Thoracic aorta (tissue), 2 donors: Measurements from ENCODE around the gene IGFLR1. TPM values are rescaled to one million over a fixed set of nuclear protein-coding genes. Genes with fewer than 3 reads are reported as not detected.

Source experiments
- ATAC-seq: fragments of 150-250 bp; one replicate; pipeline ENCODE4 v1.8.0; 2017; ENCODE audit warnings: low read depth; ENCODE audit not compliant: insufficient number of reproducible peaks, low FRiP score
- DNase-seq: peaks from one replicate; pipeline ENCODE4 v3.0.0-alpha.2; 2020; ENCODE audit warnings: low spot score
- H3K27ac ChIP-seq, 2 donors: fragments of 200-600 bp; sonication (generic); 1 replicate in 1 of 2; 2 replicates in 1 of 2; pipeline ENCODE4 v1.5.1; 2016; ENCODE audit warnings: mild to moderate bottlenecking in 2 of 2, moderate library complexity in 2 of 2
- H3K27me3 ChIP-seq: fragments of 200-600 bp; sonication (generic); replicated peaks from 2 replicates; pipeline ENCODE4 v1.6.0; 2016; ENCODE audit warnings: mild to moderate bottlenecking; ENCODE audit not compliant: insufficient read depth
- H3K36me3 ChIP-seq: fragments of 200-600 bp; sonication (generic); one replicate; pipeline ENCODE4 v1.5.1; 2016
- H3K4me1 ChIP-seq, 2 donors: fragments of 200-600 bp; sonication (generic); 1 replicate in 1 of 2; 2 replicates in 1 of 2; pipeline versions ENCODE4 v1.5.1 to v1.6.0; 2016; ENCODE audit warnings: low read depth in 2 of 2, mild to moderate bottlenecking in 1 of 2; ENCODE audit not compliant: control insufficient read depth in 1 of 2
- H3K4me3 ChIP-seq: fragments of 200-600 bp; sonication (generic); 2 replicates; pipeline ENCODE4 v1.5.1; 2016; ENCODE audit warnings: mild to moderate bottlenecking
- H3K9me3 ChIP-seq: fragments of 200-600 bp; sonication (generic); 2 replicates; pipeline ENCODE4 v1.5.1; 2016
- CTCF ChIP-seq: fragments of 200-600 bp; sonication (generic); IDR thresholded peaks from one replicate; pipeline ENCODE4 v1.5.1; 2019; ENCODE audit warnings: antibody characterized with exemption
- total RNA-seq, 2 donors: library from RNA; depleted of rRNA; stranded (reverse); fragments of >200 nt; gene quantifications; one replicate each; pipeline versions ENCODE4 v1.1.0 to v1.2.3, GENCODE V29; 2016

IGFLR1 gene
- total RNA-seq, 2 donors from 2014 or later, result 6.9 to 13.1 TPM

GRCh38 chr19:35713904-35714495 is 28.3 kb downstream of the IGFLR1 start:
- no peak for ATAC-seq
- peaks cover 9 to 15% of the 10 kb centered on the region in 2 donors for H3K4me1 ChIP-seq
- H3K4me3 ChIP-seq, result no peak overlapping the region
- no peaks in the 10 kb centered on the region for H3K36me3 ChIP-seq
- no peak for DNase-seq
- no peak for TF ChIP-seq CTCF
- H3K9me3 ChIP-seq, result no peaks in the 10 kb centered on the region
- no peak overlapping the region for H3K27ac ChIP-seq
- no peaks in the 10 kb centered on the region for H3K27me3 ChIP-seq

- Histone ChIP-seq H3K4me1 (peaks cover 7 to 10% of the 10 kb centered on the region in 2 donors), H3K36me3 (no peaks in the 10 kb centered on the region), H3K4me3 (no peak overlapping the region), H3K27ac (no peak overlapping the region), H3K27me3 (no peaks in the 10 kb centered on the region), H3K9me3 (no peaks in the 10 kb centered on the region)
- DNase-seq (no peak), ATAC-seq (no peak)
- no peak for TF ChIP-seq CTCF
Measured at GRCh38 chr19:35713506-35713850, 28.8 kb downstream of the IGFLR1 start.

GRCh38 chr19:35712567-35713505 is 29.4 kb downstream of the IGFLR1 start:
- no peaks in the 10 kb centered on the region for H3K9me3 ChIP-seq
- H3K27me3 ChIP-seq, result no peaks in the 10 kb centered on the region
- ATAC-seq (no peak), DNase-seq (no peak)
- H3K4me3 ChIP-seq, result no peak overlapping the region
- H3K4me1 ChIP-seq, result peaks cover 7 to 9% of the 10 kb centered on the region in 2 donors
- no peak for TF ChIP-seq CTCF
- no peaks in the 10 kb centered on the region for H3K36me3 ChIP-seq
- no peak overlapping the region for H3K27ac ChIP-seq

GRCh38 chr19:35710784-35711723 is 31.2 kb downstream of the IGFLR1 start:
- ATAC-seq, result no peak

More at GRCh38 chr19:35710784-35711723, 31.2 kb downstream of the IGFLR1 start:
- no peaks in the 10 kb centered on the region for H3K27me3 ChIP-seq
- no peak overlapping the region for H3K27ac ChIP-seq
- H3K4me1 ChIP-seq, result peaks cover 5 to 7% of the 10 kb centered on the region in 2 donors
- no peaks in the 10 kb centered on the region for H3K9me3 ChIP-seq
- no peaks in the 10 kb centered on the region for H3K36me3 ChIP-seq
- DNase-seq, result no peak
- no peak overlapping the region for H3K4me3 ChIP-seq
- no peak for TF ChIP-seq CTCF
